ENCODE data around the gene AHSG. TPM values are rescaled to one million over a fixed set of nuclear protein-coding genes. Genes with fewer than 3 reads are reported as not detected.

The AHSG gene
- total RNA-seq, 1 experiment from 2014 or later = 1.6 TPM

GRCh38 chr3:186624598-186624997, 11.7 kb downstream of the AHSG start:
- Histone ChIP-seq H3K9ac (ENCODE audit: low read length) (no peak overlapping the region), H3K27ac (ENCODE audit: low read depth, low read length) (no peak overlapping the region), H3K9me2 (ENCODE audit: insufficient read depth) (no peaks in the 10 kb centered on the region), H3K27me3 (ENCODE audit: insufficient read depth, low read length) (no peaks in the 10 kb centered on the region), H2AFZ (ENCODE audit: low read depth, low read length, poor library complexity, severe bottlenecking) (no peak overlapping the region), H3K79me2 (ENCODE audit: insufficient read depth, low read length) (no peaks in the 10 kb centered on the region), H3K9me3 (ENCODE audit: control insufficient read depth in 1 of 2, insufficient read depth in 1 of 2, low read depth in 1 of 2, low read length in 2 of 2) (no peaks in the 10 kb centered on the region), H4K20me1 (ENCODE audit: insufficient read depth) (no peaks in the 10 kb centered on the region), H3K4me3 (replicated peaks in 1 of 2; ENCODE audit: low read depth in 1 of 2, low read length in 2 of 2) (no peak overlapping the region), H3K4me1 (ENCODE audit: control insufficient read depth in 1 of 2, insufficient read depth in 2 of 2, low read length in 2 of 2) (no peaks in the 10 kb centered on the region), H3K36me3 (ENCODE audit: control insufficient read depth in 1 of 2, insufficient read depth in 2 of 2, low read length in 2 of 2) (no peaks in the 10 kb centered on the region), H3K4me2 (ENCODE audit: low read length) (no peak overlapping the region)
- CTCF ChIA-PET = interaction anchor here (1.0 to 1.8 kb wide), 2 partner anchors 10 to 15 kb away, joined by 3 to 4 read pairs; no protein-coding TSS in a partner anchor
- POLR2A ChIA-PET = no interaction called here
- intact Hi-C loops (cut with micrococcal nuclease) = no loop called here
- RAD21 ChIA-PET (ENCODE audit: low non-redundant PET in 1 of 2, low total read pairs in 2 of 2, uncharacterized antibody in 2 of 2, unreplicated experiment in 2 of 2) = no interaction called here
- no peak for TF ChIP-seq SIN3A (IDR thresholded peaks at IDR 0.05; ENCODE audit: low read depth)
- TF ChIP-seq ZNF274 (IDR thresholded peaks at IDR 0.05; ENCODE audit: low read depth, low read length) = no peak
- no peak for TF ChIP-seq ZFX (IDR thresholded peaks at IDR 0.05)
- DNase-seq (ENCODE audit: low read depth, low spot score) = no peak
- BruUV-seq (replicated peaks) = no TSS peak
- no peak for ATAC-seq

- H3K9ac ChIP-seq (ENCODE audit: low read length) = no peak overlapping the region
- no peaks in the 10 kb centered on the region for H4K20me1 ChIP-seq (ENCODE audit: insufficient read depth)
- no peak overlapping the region for H2AFZ ChIP-seq (ENCODE audit: low read depth, low read length, poor library complexity, severe bottlenecking)
- intact Hi-C loops (cut with micrococcal nuclease) = no loop called here
- no TSS peak for BruUV-seq (replicated peaks)
- POLR2A ChIA-PET = no interaction called here
- DNase-seq (ENCODE audit: low read depth, low spot score) (no peak), ATAC-seq (no peak)
- TF ChIP-seq ZBTB33 (IDR thresholded peaks at IDR 0.05; ENCODE audit: extremely low read depth, insufficient replicate concordance, low read length) (no peak), EZH2phosphoT487 (IDR thresholded peaks at IDR 0.05; ENCODE audit: borderline replicate concordance) (no peak), POLR2AphosphoS5 (IDR thresholded peaks at IDR 0.05; ENCODE audit: low read depth, low read length) (no peak), ZNF274 (IDR thresholded peaks at IDR 0.05; ENCODE audit: low read depth, low read length) (no peak), YY1 (IDR thresholded peaks at IDR 0.05; ENCODE audit: extremely low read depth, insufficient replicate concordance, low read depth, low read length) (no peak), CEBPB (IDR thresholded peaks at IDR 0.05; ENCODE audit: low read depth) (no peak), EGR1 (IDR thresholded peaks at IDR 0.05; ENCODE audit: low read depth) (no peak)
- no peak overlapping the region for H3K27ac ChIP-seq (ENCODE audit: low read depth, low read length)
- no peaks in the 10 kb centered on the region for H3K4me1 ChIP-seq (ENCODE audit: control insufficient read depth in 1 of 2, insufficient read depth in 2 of 2, low read length in 2 of 2)
- no peak overlapping the region for H3K4me3 ChIP-seq (replicated peaks in 1 of 2; ENCODE audit: low read depth in 1 of 2, low read length in 2 of 2)
- RAD21 ChIA-PET (ENCODE audit: low non-redundant PET in 1 of 2, low total read pairs in 2 of 2, uncharacterized antibody in 2 of 2, unreplicated experiment in 2 of 2) = no interaction called here
- H3K9me3 ChIP-seq (ENCODE audit: control insufficient read depth in 1 of 2, insufficient read depth in 1 of 2, low read depth in 1 of 2, low read length in 2 of 2) = no peaks in the 10 kb centered on the region
- no peaks in the 10 kb centered on the region for H3K79me2 ChIP-seq (ENCODE audit: insufficient read depth, low read length)
- CTCF ChIA-PET = interaction anchor here (1.0 to 1.8 kb wide), 2 partner anchors 9 to 11 kb away, joined by 3 to 8 read pairs; no protein-coding TSS in a partner anchor
- H3K9me2 ChIP-seq (ENCODE audit: insufficient read depth) = no peaks in the 10 kb centered on the region
- H3K36me3 ChIP-seq (ENCODE audit: control insufficient read depth in 1 of 2, insufficient read depth in 2 of 2, low read length in 2 of 2) = no peaks in the 10 kb centered on the region
- no peak overlapping the region for H3K4me2 ChIP-seq (ENCODE audit: low read length)
- H3K27me3 ChIP-seq (ENCODE audit: insufficient read depth, low read length) = no peaks in the 10 kb centered on the region
Measured at GRCh38 chr3:186625600-186626042, 12.8 kb downstream of the AHSG start.

Measured in HCT116 (cell line).